Measurements from ENCODE around the gene METTL22. TPM values are rescaled to one million over a fixed set of nuclear protein-coding genes. Genes with fewer than 3 reads are reported as not detected.
"Not testable (repeated sequence)": the region's sequence is repeated elsewhere in the genome, so short reads cannot be mapped to it uniquely, and the experiment has no call there.

Gene METTL22
- total and polyA plus RNA-seq, 2 donors (not counting 1 experiment from before 2014, with no cell fraction given): 49.5 to 62.9 TPM

DNA sequence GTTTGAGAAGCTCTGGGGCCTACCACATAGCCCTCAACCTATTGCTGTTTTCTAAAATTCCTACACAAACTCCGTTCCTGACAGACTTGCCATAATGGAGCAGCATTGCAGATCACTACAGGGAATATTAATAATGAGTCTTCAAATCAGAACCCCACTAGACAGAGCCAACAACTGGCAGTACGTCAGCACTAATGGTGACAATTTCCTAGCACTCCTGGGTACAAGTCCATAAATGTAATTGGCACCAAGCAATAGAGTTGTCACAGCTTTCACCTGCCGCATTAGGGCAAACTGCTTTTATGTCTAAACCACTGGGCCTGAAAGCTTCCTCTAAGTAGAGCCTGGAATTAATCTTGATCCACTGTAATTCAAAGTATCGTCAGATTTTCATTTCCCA, 27.4 kb downstream of the METTL22 start:
- Histone ChIP-seq H3K4me1 (ENCODE audit: control insufficient read depth in 2 of 2, insufficient read depth in 2 of 2, low read length in 2 of 2) (peaks cover 5% of the 10 kb centered on the region in 2 donors), H3K36me3 (replicated peaks in 1 of 2; ENCODE audit: control extremely low read depth in 1 of 2, control insufficient read depth in 1 of 2, extremely low read depth in 1 of 2, insufficient read depth in 2 of 2, low read length in 1 of 2) (peaks cover 0 to 33% of the 10 kb centered on the region in 2 experiments), H3K4me2 (replicated peaks; ENCODE audit: low read depth, low read length, poor library complexity, severe bottlenecking) (no peak overlapping the region), H4K20me1 (ENCODE audit: control insufficient read depth, insufficient read depth, low read length, poor library complexity, severe bottlenecking) (no peaks in the 10 kb centered on the region), H3K79me2 (ENCODE audit: control insufficient read depth, insufficient read depth, low read length) (no peaks in the 10 kb centered on the region), H3K9me3 (ENCODE audit: control extremely low read depth in 1 of 3, control insufficient read depth in 2 of 3, insufficient read depth in 1 of 3, low read length in 2 of 3) (no peaks in the 10 kb centered on the region), H3K27ac (ENCODE audit: low read length in 2 of 2) (no peak overlapping the region), H3K9ac (ENCODE audit: low read length) (no peak overlapping the region), H3K4me3 (ENCODE audit: control extremely low read depth in 1 of 5, extremely low read depth in 1 of 5, insufficient read depth in 1 of 5, low read depth in 2 of 5, low read length in 4 of 5) (no peak overlapping the region), H2AFZ (ENCODE audit: insufficient read depth, low read depth, low read length, poor library complexity, severe bottlenecking) (no peak overlapping the region), H3K27me3 (replicated peaks in 1 of 4; ENCODE audit: control extremely low read depth in 1 of 4, control insufficient read depth in 3 of 4, insufficient read depth in 4 of 4, low read length in 3 of 4) (no peaks in the 10 kb centered on the region)
- no peaks in the 10 kb centered on the region for H3K9me3 Mint-ChIP-seq (ENCODE audit: insufficient read depth)
- ATAC-seq (ENCODE audit: low read depth) (no peak), DNase-seq (no peak)
- H3K27ac Mint-ChIP-seq: no peak overlapping the region
- no peak for TF ChIP-seq EZH2 (IDR thresholded peaks at IDR 0.05; ENCODE audit: borderline replicate concordance, insufficient read depth, low read depth, low read length, poor library complexity, severe bottlenecking)
- TF ChIP-seq, protein P1, sequence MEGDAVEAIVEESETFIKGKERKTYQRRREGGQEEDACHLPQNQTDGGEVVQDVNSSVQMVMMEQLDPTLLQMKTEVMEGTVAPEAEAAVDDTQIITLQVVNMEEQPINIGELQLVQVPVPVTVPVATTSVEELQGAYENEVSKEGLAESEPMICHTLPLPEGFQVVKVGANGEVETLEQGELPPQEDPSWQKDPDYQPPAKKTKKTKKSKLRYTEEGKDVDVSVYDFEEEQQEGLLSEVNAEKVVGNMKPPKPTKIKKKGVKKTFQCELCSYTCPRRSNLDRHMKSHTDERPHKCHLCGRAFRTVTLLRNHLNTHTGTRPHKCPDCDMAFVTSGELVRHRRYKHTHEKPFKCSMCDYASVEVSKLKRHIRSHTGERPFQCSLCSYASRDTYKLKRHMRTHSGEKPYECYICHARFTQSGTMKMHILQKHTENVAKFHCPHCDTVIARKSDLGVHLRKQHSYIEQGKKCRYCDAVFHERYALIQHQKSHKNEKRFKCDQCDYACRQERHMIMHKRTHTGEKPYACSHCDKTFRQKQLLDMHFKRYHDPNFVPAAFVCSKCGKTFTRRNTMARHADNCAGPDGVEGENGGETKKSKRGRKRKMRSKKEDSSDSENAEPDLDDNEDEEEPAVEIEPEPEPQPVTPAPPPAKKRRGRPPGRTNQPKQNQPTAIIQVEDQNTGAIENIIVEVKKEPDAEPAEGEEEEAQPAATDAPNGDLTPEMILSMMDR (IDR thresholded peaks at IDR 0.05): no peak
- peaks cover 9% of the 10 kb centered on the region for H3K4me1 Mint-ChIP-seq
- intact Hi-C loops (cut with micrococcal nuclease): no loop called here
- ChIA-PET POLR2A (no interaction called here), CTCF (no interaction called here)
- no peaks in the 10 kb centered on the region for H3K27me3 Mint-ChIP-seq
- WGBS (ENCODE audit: insufficient coverage): 100% methylated on average over 3 of the region's 4 CpGs
- H3K4me3 Mint-ChIP-seq: no peak overlapping the region

DNA sequence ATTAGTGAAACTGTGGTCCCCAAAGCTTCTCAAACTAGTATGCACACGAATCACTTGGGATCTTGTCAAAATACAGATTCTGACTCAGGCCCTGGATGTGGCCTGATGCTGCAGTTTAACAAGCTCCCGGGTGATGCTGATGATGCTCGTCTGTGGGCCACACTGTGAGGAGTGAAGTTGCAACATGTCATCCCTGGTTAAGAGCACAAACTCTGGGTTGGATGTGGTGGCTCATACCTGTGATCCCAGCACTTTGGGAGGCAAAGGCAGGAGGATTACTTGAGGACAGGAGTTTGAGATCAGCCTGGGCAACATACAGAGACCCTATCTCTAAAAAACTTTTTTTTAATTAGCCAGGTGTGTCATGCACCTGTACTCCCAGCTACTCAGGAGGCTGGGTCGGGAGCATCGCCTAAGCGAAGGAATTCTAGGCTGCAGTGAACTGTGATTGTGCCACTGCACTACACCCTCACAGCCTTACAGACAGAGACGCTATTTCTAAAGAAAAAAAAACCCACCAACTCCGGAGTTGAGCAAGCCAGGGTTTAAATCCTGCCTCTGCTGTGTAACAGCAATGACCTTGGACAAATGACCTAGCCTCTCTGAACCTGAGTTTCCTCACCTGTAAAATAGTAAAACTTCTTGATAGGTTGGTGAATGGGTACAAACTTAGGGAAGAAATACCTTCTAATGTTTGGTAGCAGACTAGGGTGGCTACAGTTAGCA, 28.5 kb downstream of the METTL22 start:
- CTCF ChIA-PET: no interaction called here
- Histone ChIP-seq H3K27me3 (replicated peaks in 1 of 4; ENCODE audit: control extremely low read depth in 1 of 4, control insufficient read depth in 3 of 4, insufficient read depth in 4 of 4, low read length in 3 of 4) (no peaks in the 10 kb centered on the region), H3K79me2 (ENCODE audit: control insufficient read depth, insufficient read depth, low read length) (no peaks in the 10 kb centered on the region), H3K4me3 (ENCODE audit: control extremely low read depth in 1 of 5, extremely low read depth in 1 of 5, insufficient read depth in 1 of 5, low read depth in 2 of 5, low read length in 4 of 5) (no peak overlapping the region), H3K9ac (ENCODE audit: low read length) (no peak overlapping the region), H3K9me3 (ENCODE audit: control extremely low read depth in 1 of 3, control insufficient read depth in 2 of 3, insufficient read depth in 1 of 3, low read length in 2 of 3) (peaks cover 0 to 2% (median 0%) of the 10 kb centered on the region in 3 donors), H3K4me1 (ENCODE audit: control insufficient read depth in 2 of 2, insufficient read depth in 2 of 2, low read length in 2 of 2) (peaks cover 1 to 2% of the 10 kb centered on the region in 2 donors), H3K27ac (ENCODE audit: low read length in 2 of 2) (no peak overlapping the region), H4K20me1 (ENCODE audit: control insufficient read depth, insufficient read depth, low read length, poor library complexity, severe bottlenecking) (no peaks in the 10 kb centered on the region), H3K36me3 (replicated peaks in 1 of 2; ENCODE audit: control extremely low read depth in 1 of 2, control insufficient read depth in 1 of 2, extremely low read depth in 1 of 2, insufficient read depth in 2 of 2, low read length in 1 of 2) (peaks cover 0 to 22% of the 10 kb centered on the region in 2 experiments), H3K4me2 (replicated peaks; ENCODE audit: low read depth, low read length, poor library complexity, severe bottlenecking) (no peak overlapping the region), H2AFZ (ENCODE audit: insufficient read depth, low read depth, low read length, poor library complexity, severe bottlenecking) (no peak overlapping the region)
- no peak for DNase-seq
- H3K4me1 Mint-ChIP-seq: peaks cover 4% of the 10 kb centered on the region
- POLR2A ChIA-PET: no interaction called here
- 84% methylated on average over 7 of the region's 8 CpGs for WGBS (ENCODE audit: insufficient coverage)
- TF ChIP-seq, protein P1 (IDR thresholded peaks at IDR 0.05): no peak
- no peak for TF ChIP-seq EZH2 (IDR thresholded peaks at IDR 0.05; ENCODE audit: borderline replicate concordance, insufficient read depth, low read depth, low read length, poor library complexity, severe bottlenecking)
- intact Hi-C loops (cut with micrococcal nuclease): no loop called here
- H3K9me3 Mint-ChIP-seq (ENCODE audit: insufficient read depth): no peaks in the 10 kb centered on the region
- no peak for ATAC-seq (ENCODE audit: low read depth)
- H3K27me3 Mint-ChIP-seq: no peaks in the 10 kb centered on the region
- H3K27ac Mint-ChIP-seq: no peak overlapping the region
- H3K4me3 Mint-ChIP-seq: no peak overlapping the region

DNA sequence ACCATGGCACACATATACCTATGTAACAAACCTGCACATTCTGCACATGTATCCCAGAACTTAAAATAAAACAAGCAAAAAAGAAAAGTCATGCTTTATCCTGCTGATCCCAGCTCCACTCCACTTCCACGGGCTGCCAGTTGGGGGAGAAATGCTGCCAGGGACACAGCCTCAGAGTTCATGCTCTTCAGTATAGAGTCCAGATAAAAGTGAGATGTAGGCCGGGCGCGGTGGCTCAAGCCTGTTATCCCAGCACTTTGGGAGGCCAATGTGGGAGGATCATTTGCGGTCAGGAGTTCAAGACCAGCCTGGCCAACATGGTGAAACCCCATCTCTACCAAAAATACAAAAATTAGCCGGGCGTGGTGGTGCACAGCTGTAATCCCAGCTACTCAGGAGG, 30.5 kb downstream of the METTL22 start:
- DNase-seq; H3K4me1 ChIP-seq (ENCODE audit: control insufficient read depth in 2 of 2, insufficient read depth in 2 of 2, low read length in 2 of 2); H3K79me2 ChIP-seq (ENCODE audit: control insufficient read depth, insufficient read depth, low read length); H3K4me1 Mint-ChIP-seq; H4K20me1 ChIP-seq (ENCODE audit: control insufficient read depth, insufficient read depth, low read length, poor library complexity, severe bottlenecking); H3K27ac Mint-ChIP-seq; H3K27me3 Mint-ChIP-seq; H3K9ac ChIP-seq (ENCODE audit: low read length); H3K9me3 ChIP-seq (ENCODE audit: control extremely low read depth in 1 of 3, control insufficient read depth in 2 of 3, insufficient read depth in 1 of 3, low read length in 2 of 3); H2AFZ ChIP-seq (ENCODE audit: insufficient read depth, low read depth, low read length, poor library complexity, severe bottlenecking); H3K27ac ChIP-seq (ENCODE audit: low read length in 2 of 2); H3K27me3 ChIP-seq (replicated peaks in 1 of 4; ENCODE audit: control extremely low read depth in 1 of 4, control insufficient read depth in 3 of 4, insufficient read depth in 4 of 4, low read length in 3 of 4); H3K4me3 Mint-ChIP-seq; H3K4me2 ChIP-seq (replicated peaks; ENCODE audit: low read depth, low read length, poor library complexity, severe bottlenecking); H3K9me3 Mint-ChIP-seq (ENCODE audit: insufficient read depth); H3K4me3 ChIP-seq (ENCODE audit: control extremely low read depth in 1 of 5, extremely low read depth in 1 of 5, insufficient read depth in 1 of 5, low read depth in 2 of 5, low read length in 4 of 5); H3K36me3 ChIP-seq (replicated peaks in 1 of 2; ENCODE audit: control extremely low read depth in 1 of 2, control insufficient read depth in 1 of 2, extremely low read depth in 1 of 2, insufficient read depth in 2 of 2, low read length in 1 of 2); intact Hi-C loops (cut with micrococcal nuclease); ATAC-seq (ENCODE audit: low read depth): not testable (repeated sequence)
- POLR2A ChIA-PET: interaction anchor here (0.7 kb wide), 1 partner anchor 27 kb away, joined by 5 read pairs; no protein-coding TSS in a partner anchor
- CTCF ChIA-PET: interaction anchor here (1.2 kb wide), 1 partner anchor 229 kb away, joined by 7 read pairs; no protein-coding TSS in a partner anchor
- WGBS (ENCODE audit: insufficient coverage): 81% methylated on average over 3 of the region's 7 CpGs

Data from B cell (primary cell).